HEK293T (cell line): ENCODE data around the gene RBFOX1.

Source experiments
- BHLHE40 ChIP-seq: fragments of 450-650 bp; IDR thresholded peaks from 2 replicates; pipeline ENCODE4 v1.6.1; 2016; ENCODE audit warnings: mild to moderate bottlenecking, moderate library complexity, borderline replicate concordance
- FOXK2 ChIP-seq: fragments of 450-650 bp; IDR thresholded peaks from 2 replicates; pipeline ENCODE4 v1.6.1; 2016; ENCODE audit warnings: mild to moderate bottlenecking
- FOXM1 ChIP-seq: fragments of 450-650 bp; IDR thresholded peaks from 2 replicates; pipeline ENCODE4 v1.6.1; 2017; ENCODE audit warnings: mild to moderate bottlenecking, borderline replicate concordance
- HDGF ChIP-seq: fragments of 450-650 bp; IDR thresholded peaks from 2 replicates; pipeline ENCODE4 v1.6.1; 2017; ENCODE audit warnings: antibody characterized with exemption, borderline replicate concordance
- NFRKB ChIP-seq: fragments of 450-650 bp; IDR thresholded peaks from 2 replicates; pipeline ENCODE4 v1.6.1; 2016; ENCODE audit warnings: mild to moderate bottlenecking, moderate library complexity
- SUZ12 ChIP-seq: fragments of 450-650 bp; IDR thresholded peaks from 2 replicates; pipeline ENCODE4 v1.6.1; 2016; ENCODE audit warnings: mild to moderate bottlenecking
- TARDBP ChIP-seq: fragments of 450-650 bp; IDR thresholded peaks from 2 replicates; pipeline ENCODE4 v1.6.1; 2016

- no peak for TF ChIP-seq SUZ12
- TF ChIP-seq FOXM1, result no peak
- no peak for TF ChIP-seq FOXK2
- no peak for TF ChIP-seq BHLHE40
- TF ChIP-seq TARDBP, result no peak
- TF ChIP-seq HDGF, result no peak
- no peak for TF ChIP-seq NFRKB
Measured at GRCh38 chr16:7644176-7644575, 311.5 kb downstream of the RBFOX1 start.
